ENCODE results near the gene SMARCA1. TPM values are rescaled to one million over a fixed set of nuclear protein-coding genes. Genes with fewer than 3 reads are reported as not detected.

Gene SMARCA1
- total RNA-seq, 1 donor from 2014 or later, result 116 TPM

- no peak for TF ChIP-seq CTCF (IDR thresholded peaks at IDR 0.05; ENCODE audit: unreplicated experiment)
- H3K4me1 Mint-ChIP-seq, result no peaks in the 10 kb centered on the region
- H3K4me3 Mint-ChIP-seq, result no peak overlapping the region
- H3K36me3 Mint-ChIP-seq, result peaks cover 33% of the 10 kb centered on the region
- H3K27me3 Mint-ChIP-seq (ENCODE audit: low read depth), result no peaks in the 10 kb centered on the region
- DNase-seq (ENCODE audit: low spot score in 2 of 2, unreplicated experiment in 2 of 2), result no peak
- H3K9me3 Mint-ChIP-seq, result no peaks in the 10 kb centered on the region
- no peak overlapping the region for H3K27ac Mint-ChIP-seq
Observed at GRCh38 chrX:129553619-129554288, 30.5 kb upstream of the SMARCA1 start.

- H3K27me3 Mint-ChIP-seq (ENCODE audit: low read depth), result no peaks in the 10 kb centered on the region
- no peaks in the 10 kb centered on the region for H3K9me3 Mint-ChIP-seq
- H3K4me3 Mint-ChIP-seq, result no peak overlapping the region
- no peaks in the 10 kb centered on the region for H3K4me1 Mint-ChIP-seq
- H3K27ac Mint-ChIP-seq, result peak overlapping the region; percentile 54
- peaks cover 22% of the 10 kb centered on the region for H3K36me3 Mint-ChIP-seq
- no peak for DNase-seq (ENCODE audit: low spot score in 2 of 2, unreplicated experiment in 2 of 2)
- TF ChIP-seq CTCF (IDR thresholded peaks at IDR 0.05; ENCODE audit: unreplicated experiment), result no peak
Observed at GRCh38 chrX:129549124-129549523, 25.8 kb upstream of the SMARCA1 start.

- Mint-ChIP-seq H3K27ac (no peak overlapping the region), H3K9me3 (no peaks in the 10 kb centered on the region), H3K4me3 (no peak overlapping the region), H3K36me3 (peaks cover 15% of the 10 kb centered on the region), H3K4me1 (peaks cover 10% of the 10 kb centered on the region), H3K27me3 (ENCODE audit: low read depth) (no peaks in the 10 kb centered on the region)
- DNase-seq (ENCODE audit: low spot score in 2 of 2, unreplicated experiment in 2 of 2), result no peak
- no peak for TF ChIP-seq CTCF (IDR thresholded peaks at IDR 0.05; ENCODE audit: unreplicated experiment)
Observed at GRCh38 chrX:129545408-129545807, 22.1 kb upstream of the SMARCA1 start.

- no peak overlapping the region for H3K27ac Mint-ChIP-seq
- H3K4me3 Mint-ChIP-seq, result no peak overlapping the region
- no peaks in the 10 kb centered on the region for H3K27me3 Mint-ChIP-seq (ENCODE audit: low read depth)
- no peak for TF ChIP-seq CTCF (IDR thresholded peaks at IDR 0.05; ENCODE audit: unreplicated experiment)
- H3K9me3 Mint-ChIP-seq, result no peaks in the 10 kb centered on the region
- H3K36me3 Mint-ChIP-seq, result peaks cover 13% of the 10 kb centered on the region
- H3K4me1 Mint-ChIP-seq, result peaks cover 10% of the 10 kb centered on the region
- no peak for DNase-seq (ENCODE audit: low spot score in 2 of 2, unreplicated experiment in 2 of 2)
Observed at GRCh38 chrX:129544780-129545179, 21.5 kb upstream of the SMARCA1 start.

- peak overlapping the region; percentile 74 for H3K4me3 Mint-ChIP-seq
Observed at GRCh38 chrX:129540722-129541184, 17.5 kb upstream of the SMARCA1 start.

More at GRCh38 chrX:129540722-129541184, 17.5 kb upstream of the SMARCA1 start:
- Mint-ChIP-seq H3K4me1 (peaks cover 14% of the 10 kb centered on the region), H3K9me3 (no peaks in the 10 kb centered on the region), H3K36me3 (no peaks in the 10 kb centered on the region), H3K27ac (peak overlapping the region; percentile 23), H3K27me3 (ENCODE audit: low read depth) (no peaks in the 10 kb centered on the region)
- no peak for TF ChIP-seq CTCF (IDR thresholded peaks at IDR 0.05; ENCODE audit: unreplicated experiment)
- DNase-seq (ENCODE audit: low spot score in 2 of 2, unreplicated experiment in 2 of 2), result no peak
